ENCODE results near the gene PPA1.
"Not testable (repeated sequence)": the region's sequence is repeated elsewhere in the genome, so short reads cannot be mapped to it uniquely, and the experiment has no call there.

The PPA1 gene

GRCh38 chr10:70160798-70161197 lies 72.4 kb downstream of the PPA1 start:
- Mint-ChIP-seq H3K4me1 (ENCODE audit: low read depth) (peaks cover 33% of the 10 kb centered on the region), H3K4me3 (no peak overlapping the region)

DNA sequence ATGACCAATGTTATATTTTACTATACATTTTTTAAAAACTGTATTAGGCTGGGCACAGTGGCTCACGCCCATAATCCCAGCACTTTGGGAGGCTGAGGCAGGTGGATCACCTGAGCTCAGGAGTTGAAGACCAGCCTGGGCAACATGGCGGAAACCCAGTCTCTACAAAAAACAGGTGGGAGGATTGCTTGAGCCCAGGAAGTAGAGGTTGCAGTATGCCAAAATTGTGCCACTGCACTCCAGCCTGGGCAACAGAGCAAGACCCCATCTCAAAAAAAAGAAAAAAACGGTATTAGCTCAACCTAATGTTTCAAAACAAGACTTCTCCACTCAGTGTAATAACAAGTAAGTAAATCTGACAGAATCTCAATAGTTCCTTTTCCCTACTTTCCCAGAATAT lies 73.9 kb downstream of the PPA1 start:
- peaks cover 30% of the 10 kb centered on the region for H3K4me1 Mint-ChIP-seq (ENCODE audit: low read depth)
- peaks cover 54% of the 10 kb centered on the region for H3K36me3 Mint-ChIP-seq (ENCODE audit: low read depth)
- not testable (repeated sequence) for H3K9me3 Mint-ChIP-seq; H3K27ac Mint-ChIP-seq; H3K27me3 Mint-ChIP-seq (ENCODE audit: low read depth); H3K4me3 Mint-ChIP-seq

More at GRCh38 chr10:70160798-70161197, 72.4 kb downstream of the PPA1 start:
- H3K27me3 Mint-ChIP-seq (ENCODE audit: low read depth): no peaks in the 10 kb centered on the region
- no peaks in the 10 kb centered on the region for H3K9me3 Mint-ChIP-seq
- H3K36me3 Mint-ChIP-seq (ENCODE audit: low read depth): peaks cover 48% of the 10 kb centered on the region
- H3K27ac Mint-ChIP-seq: no peak overlapping the region

DNA sequence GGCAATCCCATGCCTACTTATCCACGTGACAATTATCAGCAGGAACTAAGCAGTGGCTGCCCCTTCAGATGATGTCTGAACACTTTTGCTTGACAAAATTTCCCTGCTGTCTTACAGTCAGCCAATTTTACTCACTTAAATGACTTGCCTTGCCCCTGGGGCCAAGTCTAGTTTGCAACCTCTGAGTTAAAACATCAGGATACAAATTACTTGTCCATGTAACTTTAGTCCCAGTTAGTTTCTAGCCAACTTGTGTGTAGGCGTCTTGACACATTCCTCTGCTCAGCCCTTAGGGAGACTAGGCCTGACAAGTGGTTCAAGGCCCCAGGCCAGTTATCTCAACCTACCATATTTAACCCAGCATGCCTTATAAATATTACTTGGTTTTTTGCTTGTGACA lies 75.1 kb downstream of the PPA1 start:
- no peak overlapping the region for H3K4me3 Mint-ChIP-seq
- peaks cover 18% of the 10 kb centered on the region for H3K4me1 Mint-ChIP-seq (ENCODE audit: low read depth)
- H3K36me3 Mint-ChIP-seq (ENCODE audit: low read depth): peaks cover 54% of the 10 kb centered on the region
- no peak overlapping the region for H3K27ac Mint-ChIP-seq
- no peaks in the 10 kb centered on the region for H3K27me3 Mint-ChIP-seq (ENCODE audit: low read depth)
- no peaks in the 10 kb centered on the region for H3K9me3 Mint-ChIP-seq

- Mint-ChIP-seq H3K4me1 (ENCODE audit: low read depth) (no peaks in the 10 kb centered on the region), H3K27ac (no peak overlapping the region), H3K4me3 (no peak overlapping the region), H3K9me3 (no peaks in the 10 kb centered on the region), H3K36me3 (ENCODE audit: low read depth) (peaks cover 57% of the 10 kb centered on the region), H3K27me3 (ENCODE audit: low read depth) (no peaks in the 10 kb centered on the region)
Observed at GRCh38 chr10:70155255-70155838, 77.9 kb downstream of the PPA1 start.

Data from T-helper 1 cell treated with Interleukin-12 subunit alpha and Interleukin-12 subunit beta and Interleukin-4 antibody, amounts not matched to agents 30 μg/mL and 1 μg/mL, for 36 hours (primary cell).